Measurements from ENCODE around the gene GDF2.

The GDF2 gene

DNA sequence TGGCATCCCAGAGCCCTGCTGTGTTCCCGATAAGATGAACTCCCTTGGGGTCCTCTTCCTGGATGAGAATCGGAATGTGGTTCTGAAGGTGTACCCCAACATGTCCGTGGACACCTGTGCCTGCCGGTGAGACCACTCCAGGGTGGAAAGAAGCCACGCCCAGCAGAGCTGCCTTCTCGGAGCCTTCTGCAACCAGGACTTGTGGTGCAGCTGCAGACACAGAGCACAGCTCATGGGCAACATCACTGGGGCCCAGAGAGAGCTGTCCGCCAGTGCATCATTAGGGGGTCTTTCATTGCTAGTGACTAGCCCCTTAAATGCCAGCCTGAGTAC, 9.6 kb upstream of the GDF2 start:
- no peak for DNase-seq (ENCODE audit: low spot score)

DNA sequence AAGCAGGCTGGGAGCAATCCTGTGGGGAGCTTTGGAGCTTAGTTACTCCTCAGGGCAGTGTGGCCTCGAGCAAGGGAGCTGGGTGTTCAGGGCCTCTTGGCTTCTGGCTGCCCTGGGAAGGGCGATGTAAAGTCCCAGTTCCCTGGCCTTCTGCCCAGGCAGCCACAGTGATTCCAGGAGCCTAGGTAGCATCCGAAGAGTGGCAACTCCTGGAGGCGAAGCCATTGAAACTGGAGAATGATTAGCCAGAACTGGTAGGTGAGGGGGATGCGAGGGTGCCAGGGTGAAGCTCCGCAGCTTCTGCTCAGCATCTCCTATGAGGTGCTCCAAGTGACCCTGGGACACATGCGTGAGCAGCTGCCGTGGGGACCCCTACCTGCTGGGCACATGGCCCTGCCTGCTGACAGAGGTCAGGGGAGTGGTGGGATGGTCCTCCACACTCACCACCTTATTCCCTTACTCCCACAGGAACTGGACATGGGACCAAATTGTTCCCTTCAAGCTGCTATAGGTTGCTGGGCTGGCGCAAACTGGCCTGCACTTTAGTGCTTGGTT, 7.8 kb upstream of the GDF2 start:
- no peak for DNase-seq (ENCODE audit: low spot score)

DNA sequence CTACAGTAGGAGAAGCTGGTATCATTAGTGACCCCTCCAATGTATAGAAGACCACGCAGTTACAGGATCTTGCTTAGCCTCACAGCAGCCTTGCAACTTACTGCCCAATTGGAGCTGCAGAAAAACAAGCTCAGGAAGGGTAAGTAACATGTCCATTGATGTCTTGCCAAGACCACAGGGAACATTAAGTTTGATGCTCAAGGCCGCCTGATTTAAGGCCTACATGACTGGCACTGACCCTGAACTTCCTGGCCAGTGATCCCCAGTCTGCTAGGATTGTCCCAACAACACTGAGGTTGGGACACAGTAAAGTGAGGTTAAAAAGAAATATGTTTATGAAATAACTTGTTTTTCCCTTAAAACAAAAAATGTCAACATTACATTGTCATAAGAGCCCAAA, 6.8 kb upstream of the GDF2 start:
- DNase-seq (ENCODE audit: low spot score), result no peak

DNA sequence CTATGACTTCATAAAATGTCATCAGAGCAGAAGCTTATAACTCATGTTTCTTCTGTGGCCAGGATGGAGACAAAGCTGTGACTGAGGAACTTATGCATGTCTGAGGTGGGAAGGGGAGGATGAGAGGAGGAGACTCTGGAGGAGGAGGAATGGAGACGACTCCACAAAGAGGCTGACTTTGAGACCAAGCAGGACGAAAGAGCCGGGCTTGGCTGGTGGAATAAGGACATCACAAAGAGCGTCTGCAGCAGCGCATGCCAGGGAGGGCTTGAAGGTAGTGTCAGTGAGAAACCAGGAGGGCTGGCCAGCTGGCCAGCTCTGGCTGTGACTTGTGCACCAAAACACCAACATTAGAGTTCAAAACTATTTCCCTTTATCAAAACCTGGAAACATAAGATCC, 6.1 kb upstream of the GDF2 start:
- DNase-seq (ENCODE audit: low spot score), result no peak

DNA sequence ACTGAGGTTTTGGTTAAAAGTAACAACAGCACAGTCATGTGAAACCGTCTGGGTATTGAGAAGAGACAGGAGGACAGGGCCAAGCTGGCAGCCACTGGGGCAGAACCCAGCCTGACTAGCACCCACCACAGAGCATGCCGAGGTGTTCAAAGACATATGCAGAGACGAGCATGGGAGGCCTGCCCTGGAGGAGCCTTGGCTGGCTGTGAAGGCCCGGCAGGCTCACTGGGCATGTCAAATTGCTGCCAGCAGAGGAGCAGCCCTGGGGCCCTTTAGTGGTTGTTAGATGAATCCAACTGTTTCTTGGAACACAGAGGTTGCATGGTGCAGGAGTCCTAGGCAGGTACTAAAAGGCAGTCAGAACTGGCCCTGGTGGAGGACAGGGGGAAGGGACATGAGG, 5.0 kb upstream of the GDF2 start:
- DNase-seq (ENCODE audit: low spot score), result no peak

DNA sequence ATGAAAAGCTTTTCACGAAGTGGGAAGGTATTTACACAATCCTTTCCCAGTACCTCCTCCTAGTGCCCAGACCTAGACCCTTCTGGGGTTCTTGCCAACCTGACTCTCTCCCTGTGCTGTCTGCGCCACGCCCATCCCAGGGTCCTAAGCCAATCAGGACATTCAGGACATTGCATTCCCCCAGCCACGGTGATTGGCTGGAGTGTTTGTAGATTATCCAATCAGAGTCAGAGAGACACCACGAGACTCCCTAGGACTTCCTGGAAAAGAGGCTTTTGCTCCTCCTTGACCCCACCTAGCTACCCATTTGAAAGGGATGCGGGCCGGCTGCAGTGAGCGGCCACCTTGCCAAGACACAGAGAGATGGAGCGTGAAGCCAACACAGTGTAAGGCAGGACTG, 3.5 kb upstream of the GDF2 start:
- peak; percentile 67 for DNase-seq (ENCODE audit: low spot score)

DNA sequence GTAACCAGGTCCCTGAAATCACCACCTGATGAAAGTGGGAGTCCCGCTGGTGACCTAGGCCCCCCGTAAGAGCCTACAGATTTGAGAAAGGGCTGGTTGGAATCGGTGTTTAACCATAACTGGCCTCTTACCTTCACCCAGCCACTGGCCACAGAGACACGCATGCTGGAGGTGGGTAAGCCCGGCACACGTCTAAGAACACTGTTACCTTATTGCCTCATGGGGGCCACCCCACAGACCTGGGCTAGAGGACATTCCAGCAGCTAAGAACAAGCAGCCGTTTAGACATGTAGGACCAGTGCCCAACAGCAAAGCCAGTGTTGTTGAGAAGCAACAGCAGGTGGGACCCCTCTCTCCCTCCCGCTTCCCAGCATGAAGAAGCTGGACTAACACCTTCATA, 2.5 kb upstream of the GDF2 start:
- no peak for DNase-seq (ENCODE audit: low spot score)

DNA sequence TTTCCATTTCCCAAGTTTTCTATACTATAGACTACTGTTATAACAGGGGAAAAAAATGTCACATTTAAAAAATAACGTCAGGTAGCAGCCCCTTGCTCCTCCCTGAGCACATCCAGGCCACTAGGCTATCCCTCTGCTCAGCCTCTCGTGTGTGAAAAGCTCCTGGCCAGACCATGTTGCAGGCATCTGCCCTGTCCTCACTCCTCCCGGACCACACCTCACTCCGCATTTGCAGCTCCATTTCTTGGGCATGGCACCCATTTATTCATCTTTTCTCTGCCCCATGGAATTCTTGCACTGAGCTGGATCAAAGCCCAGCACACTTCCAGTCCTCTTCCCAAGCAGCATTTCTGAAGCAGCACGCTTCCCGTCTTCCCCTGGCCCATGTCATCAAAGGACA, 1.4 kb upstream of the GDF2 start:
- no peak for DNase-seq (ENCODE audit: low spot score)

DNA sequence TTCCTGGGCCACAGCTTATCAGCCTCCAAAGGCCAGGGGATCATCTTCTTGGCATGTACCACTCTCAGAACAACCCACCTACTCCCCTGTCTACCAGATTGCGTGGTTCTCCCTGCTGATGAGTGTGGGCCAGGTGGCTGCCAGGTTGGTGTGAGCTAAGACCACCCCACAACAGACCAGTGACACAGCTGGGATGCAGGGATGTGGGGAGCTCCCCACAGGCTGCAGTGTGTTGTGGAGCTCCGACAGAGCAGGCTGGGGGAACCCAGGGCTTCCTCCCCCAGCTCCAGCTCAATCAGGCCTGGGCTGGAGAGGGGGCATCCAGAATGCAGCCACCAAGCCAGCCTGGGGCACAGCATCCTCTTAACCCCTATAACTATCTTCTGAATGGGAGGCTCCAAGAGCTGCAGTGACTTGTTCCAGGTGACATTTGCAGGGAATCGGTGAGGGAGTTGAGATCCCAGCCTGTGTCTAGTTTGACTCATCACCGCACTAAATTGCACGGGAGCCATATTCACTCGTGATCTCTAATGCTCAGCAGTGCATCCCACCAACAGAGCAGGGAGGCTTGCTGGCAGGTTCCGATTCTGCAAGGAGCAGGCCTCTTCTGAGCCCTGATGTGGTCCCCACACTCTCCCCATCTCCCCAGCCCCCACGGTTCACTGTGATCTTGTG, 596 bp upstream of the GDF2 start:
- no peak for DNase-seq (ENCODE audit: low spot score)

DNA sequence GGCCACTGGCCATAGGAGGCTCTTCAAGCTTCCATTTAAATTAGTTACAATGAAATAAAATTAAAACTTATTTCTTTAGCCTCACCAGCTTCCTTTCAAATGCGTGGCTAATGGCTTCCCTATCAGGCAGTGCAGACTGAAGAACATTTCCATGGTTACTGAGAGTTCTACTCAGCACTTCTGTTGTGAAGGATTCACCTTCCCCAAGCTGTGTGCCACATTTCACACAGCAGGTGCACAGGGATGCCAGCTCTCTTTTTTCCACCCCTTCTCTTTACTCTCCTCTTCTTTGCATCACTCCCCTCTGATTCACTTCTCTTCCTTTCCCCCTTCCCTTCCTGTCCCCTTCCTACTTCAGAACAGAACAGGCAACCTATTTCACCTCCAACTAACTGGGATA, 833 bp downstream of the GDF2 start:
- no peak for DNase-seq (ENCODE audit: low spot score)

DNA sequence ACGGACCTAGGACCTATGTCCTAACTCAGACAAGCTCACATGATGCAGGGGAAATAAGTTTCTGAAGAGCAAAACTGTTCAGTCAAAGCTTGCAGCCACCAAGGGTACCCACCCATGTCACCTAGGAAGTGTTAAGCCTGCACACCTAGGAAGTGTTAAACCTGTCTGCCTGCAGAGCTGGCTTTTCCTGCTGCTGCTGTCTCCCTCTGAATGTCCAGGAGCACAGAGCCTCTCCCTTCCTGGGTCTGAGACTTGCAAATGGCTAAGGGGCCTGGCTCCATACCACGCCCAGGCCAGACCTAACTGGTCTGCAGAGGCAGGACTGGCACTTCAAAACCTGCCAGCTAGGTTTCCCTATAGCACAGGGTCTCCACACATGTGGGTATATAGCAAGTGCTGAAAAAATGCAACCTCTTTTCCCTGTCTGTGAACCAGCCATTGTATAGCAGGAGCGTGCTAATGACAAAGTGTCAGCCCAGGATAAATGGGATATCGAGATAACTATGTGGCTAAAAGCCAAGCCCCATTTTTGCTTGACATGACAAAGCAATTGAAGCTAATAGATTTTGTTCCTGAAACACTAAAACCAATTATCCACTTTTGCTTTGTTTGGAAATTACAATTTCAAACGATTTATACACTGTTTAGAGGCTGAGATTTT, 1.5 kb downstream of the GDF2 start:
- DNase-seq (ENCODE audit: low spot score), result no peak

DNA sequence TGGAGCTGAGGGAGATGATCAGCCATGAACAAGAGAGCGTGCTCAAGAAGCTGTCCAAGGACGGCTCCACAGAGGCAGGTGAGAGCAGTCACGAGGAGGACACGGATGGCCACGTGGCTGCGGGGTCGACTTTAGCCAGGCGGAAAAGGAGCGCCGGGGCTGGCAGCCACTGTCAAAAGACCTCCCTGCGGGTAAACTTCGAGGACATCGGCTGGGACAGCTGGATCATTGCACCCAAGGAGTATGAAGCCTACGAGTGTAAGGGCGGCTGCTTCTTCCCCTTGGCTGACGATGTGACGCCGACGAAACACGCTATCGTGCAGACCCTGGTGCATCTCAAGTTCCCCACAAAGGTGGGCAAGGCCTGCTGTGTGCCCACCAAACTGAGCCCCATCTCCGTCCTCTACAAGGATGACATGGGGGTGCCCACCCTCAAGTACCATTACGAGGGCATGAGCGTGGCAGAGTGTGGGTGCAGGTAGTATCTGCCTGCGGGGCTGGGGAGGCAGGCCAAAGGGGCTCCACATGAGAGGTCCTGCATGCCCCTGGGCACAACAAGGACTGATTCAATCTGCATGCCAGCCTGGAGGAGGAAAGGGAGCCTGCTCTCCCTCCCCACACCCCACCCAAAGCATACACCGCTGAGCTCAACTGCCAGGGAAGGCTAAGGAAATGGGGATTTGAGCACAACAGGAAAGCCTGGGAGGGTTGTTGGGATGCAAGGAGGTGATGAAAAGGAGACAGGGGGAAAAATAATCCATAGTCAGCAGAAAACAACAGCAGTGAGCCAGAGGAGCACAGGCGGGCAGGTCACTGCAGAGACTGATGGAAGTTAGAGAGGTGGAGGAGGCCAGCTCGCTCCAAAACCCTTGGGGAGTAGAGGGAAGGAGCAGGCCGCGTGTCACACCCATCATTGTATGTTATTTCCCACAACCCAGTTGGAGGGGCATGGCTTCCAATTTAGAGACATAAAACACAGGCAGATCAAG, 3.3 kb downstream of the GDF2 start:
- no peak for DNase-seq (ENCODE audit: low spot score)

DNA sequence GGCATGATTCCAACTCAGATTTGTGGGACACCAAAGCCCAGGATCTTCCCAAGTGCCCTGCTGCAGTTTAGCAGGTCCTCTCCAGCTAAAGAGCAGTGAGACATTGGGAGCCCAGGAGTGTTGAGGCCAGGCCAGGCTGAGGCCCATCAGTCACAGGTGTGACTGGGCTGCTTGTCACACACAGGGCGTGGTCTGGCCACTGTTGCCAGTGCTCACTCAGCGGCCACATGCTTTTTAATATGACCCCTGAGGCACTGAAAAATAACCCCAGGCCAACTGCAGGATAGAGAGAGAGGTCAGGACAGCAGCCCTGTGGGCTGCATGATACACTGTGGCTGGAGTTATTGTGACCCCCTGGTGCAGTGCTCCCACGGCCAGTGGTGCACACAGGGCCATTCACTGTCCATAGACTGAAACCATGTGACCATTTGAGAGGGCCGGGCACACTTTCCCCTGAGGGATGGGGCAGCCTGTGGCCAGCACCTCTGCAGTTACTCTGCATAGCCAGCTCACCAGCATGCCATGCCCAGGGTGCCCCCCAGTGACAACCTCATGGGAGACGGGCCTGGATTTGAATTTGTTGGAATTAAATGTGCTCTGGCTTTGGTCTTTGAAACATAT, 4.2 kb downstream of the GDF2 start:
- no peak for DNase-seq (ENCODE audit: low spot score)

DNA sequence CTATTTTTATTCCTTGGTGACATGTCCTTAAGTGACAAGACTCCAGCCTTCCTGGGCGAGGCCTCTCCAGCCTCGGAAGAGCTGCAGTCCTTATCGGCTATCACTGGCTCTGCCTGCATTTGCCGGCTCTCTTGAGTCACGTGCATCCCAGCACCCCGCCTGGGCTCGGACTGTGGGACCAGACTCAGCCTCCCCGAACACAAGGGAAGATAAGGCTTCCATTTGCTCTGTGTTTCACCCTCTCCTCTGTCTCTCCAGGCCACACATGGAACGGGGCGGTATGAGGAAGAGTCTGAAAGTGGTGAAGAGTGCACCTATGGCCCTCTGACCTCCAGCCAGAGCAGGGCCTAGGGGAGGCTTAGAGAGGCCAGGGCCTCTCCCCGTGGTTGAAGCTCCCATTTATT, 4.7 kb downstream of the GDF2 start:
- no peak for DNase-seq (ENCODE audit: low spot score)

DNA sequence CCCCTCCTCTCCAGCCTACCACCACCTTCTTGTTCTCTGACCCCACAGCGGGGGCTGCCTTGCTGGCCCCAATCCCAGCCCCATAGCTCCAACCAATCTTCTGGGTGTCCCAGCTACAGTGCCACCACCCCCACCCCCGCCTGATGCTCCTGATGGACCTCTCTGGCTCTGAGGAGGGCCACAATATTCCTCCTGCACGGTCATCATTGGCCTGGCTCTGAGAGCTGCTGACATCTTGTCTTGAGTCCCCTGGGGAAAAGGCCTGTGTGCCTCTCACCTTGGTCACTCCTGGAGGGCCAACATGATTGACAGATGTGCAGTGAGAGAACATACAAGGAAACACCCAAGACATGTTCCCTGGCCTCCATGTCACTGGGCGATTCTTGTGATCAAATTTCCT, 7.6 kb downstream of the GDF2 start:
- DNase-seq (ENCODE audit: low spot score), result no peak

DNA sequence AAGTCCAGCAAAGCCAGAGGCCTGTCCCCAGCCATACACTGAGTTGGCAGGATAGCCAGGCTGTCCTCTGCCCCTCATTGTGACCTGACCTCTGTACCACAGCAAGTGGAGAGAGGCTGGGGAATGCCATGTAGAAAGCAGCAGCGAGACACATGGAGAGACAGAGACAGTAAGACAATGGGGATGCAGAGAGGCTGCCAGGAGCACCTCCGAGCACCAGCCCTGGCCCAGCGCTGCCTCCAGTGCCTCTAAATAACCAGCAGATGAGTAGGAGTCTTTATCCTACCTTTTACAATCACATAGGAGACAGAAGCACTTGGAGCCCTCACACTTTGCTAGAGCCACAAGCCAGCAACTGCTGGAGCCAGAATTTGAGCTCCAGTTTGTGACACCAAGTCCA, 8.1 kb downstream of the GDF2 start:
- no peak for DNase-seq (ENCODE audit: low spot score)

DNA sequence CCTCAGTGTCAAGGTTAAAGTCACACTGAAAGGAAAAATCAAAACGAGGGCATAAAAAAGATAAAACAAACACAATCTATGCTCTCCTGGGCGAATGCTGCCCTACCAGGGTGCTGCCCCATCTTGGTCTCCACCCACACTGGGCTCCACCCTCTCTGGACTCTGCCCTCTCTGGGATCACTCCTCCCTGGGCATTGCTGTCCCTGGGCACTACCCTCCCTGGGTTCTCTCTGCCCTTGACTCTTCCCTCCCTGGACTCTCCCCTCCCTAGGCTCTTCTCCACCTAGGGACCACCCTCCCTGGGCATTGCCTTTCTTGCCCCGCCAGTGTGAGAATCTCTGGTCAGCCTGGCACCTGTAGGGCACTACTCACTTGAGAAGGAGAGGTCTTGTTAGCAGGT, 8.6 kb downstream of the GDF2 start:
- no peak for DNase-seq (ENCODE audit: low spot score)

DNA sequence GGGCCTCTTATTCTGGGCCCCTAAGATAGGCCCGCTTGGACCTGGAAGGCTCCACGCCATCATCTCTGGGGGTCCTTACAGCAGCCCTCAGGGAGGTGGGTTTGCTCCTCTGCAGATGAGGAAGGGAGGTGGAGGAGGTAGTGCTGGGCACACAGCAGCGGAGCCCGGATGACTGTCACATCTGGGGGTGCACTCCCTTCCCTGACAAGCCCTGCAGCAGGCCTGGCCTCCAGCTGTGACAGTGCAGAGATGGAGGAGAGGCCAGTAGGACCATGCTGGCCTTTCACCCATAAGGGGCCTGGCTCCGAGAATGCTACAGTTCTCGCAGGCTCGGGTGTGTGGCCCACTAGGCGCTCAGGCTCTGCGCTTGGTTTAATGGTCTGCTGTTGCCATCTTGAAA, 9.2 kb downstream of the GDF2 start:
- DNase-seq (ENCODE audit: low spot score), result no peak

DNA sequence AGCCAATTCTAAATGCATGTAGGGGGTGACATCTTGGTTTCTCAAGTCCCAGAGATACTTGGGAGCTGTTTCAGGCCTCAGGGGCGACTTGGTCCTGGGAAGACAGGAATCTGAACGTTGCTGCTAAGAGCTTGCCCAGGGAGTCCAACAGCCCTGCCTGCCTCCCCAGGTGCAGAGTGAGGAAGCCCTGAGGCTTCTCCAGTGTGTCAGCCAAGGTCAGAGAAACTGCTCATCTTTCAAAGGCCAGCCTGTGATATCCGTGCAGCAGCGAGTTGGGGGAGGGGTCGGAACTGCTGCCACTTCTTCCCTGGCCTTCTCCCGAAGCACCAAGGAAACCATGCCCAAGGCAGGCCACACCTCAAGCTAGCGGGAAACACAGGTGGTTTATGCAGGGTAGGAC, 9.7 kb downstream of the GDF2 start:
- no peak for DNase-seq (ENCODE audit: low spot score)

DNA sequence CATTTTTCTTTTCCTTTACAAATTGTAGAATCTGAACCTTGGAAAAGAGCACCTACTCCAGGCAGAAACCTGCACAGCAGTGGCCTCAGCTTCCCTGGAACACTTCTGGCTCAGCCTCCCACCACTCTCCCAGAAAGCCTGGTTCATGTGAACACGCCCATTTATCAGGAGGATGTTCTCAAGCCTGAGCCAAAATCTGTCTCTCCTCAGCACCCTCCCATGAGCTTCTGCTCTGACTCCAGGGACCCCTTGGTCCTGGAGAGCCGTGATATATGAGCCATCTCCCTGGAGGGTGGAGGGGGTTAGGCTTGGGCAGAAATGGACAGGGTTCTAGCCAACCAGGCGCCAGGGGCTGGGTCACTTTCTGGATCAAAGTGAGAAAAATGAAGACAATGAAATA, 10.1 kb downstream of the GDF2 start:
- no peak for DNase-seq (ENCODE audit: low spot score)

DNA sequence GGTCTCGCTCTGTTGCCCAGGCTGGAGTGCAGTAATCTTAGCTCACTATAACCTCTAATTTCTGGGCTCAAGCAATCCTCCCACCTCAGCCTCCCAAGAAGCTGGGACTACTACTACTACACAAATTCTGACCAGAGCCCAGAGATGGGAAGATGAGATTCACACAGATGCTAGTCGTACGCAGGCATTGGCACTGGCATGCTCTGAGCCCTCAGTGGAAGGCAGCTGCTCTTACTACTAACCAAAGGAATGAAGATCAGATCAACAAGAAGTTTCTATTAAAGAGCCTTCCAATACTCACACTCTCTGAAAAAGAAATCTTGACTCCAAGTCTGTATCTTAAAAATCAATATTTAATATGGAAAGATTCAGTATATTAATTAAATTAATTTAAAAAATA, 10.7 kb downstream of the GDF2 start:
- DNase-seq (ENCODE audit: low spot score), result no peak

DNA sequence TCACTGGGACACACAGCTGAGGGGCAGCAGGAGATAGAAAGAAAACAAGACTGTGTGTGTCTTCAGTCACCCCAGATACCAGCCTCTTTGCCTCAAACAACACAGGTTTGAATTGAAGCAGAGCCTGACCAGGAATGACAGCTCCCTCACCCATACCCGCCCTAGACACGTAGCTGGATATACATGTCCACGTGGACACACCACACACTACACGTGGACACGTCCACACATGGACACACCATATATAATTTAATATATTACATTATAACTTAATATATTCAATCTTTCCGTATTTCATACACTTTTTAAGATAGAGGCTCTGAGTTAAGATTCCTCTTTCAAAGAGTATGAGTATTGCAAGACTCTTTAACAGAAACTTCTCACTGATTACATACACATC, 11.3 kb downstream of the GDF2 start:
- DNase-seq (ENCODE audit: low spot score), result no peak

Data from iPS-NIHi11 (cell line).